OCI-LY7 (cell line): ENCODE measurements around the gene TXNRD1.

ENCODE experiments used
- CTCF ChIP-seq: fragments of 200-600 bp; sonication (generic); conservative IDR thresholded peaks from 2 replicates; pipeline ENCODE4 v1.5.1; 2014; ENCODE audit warnings: mild to moderate bottlenecking, antibody characterized with exemption, low read length, moderate library complexity, mixed read lengths
- EZH2phosphoT487 ChIP-seq: fragments of 200-600 bp; sonication (generic); IDR thresholded peaks from 2 replicates; pipeline ENCODE4 v1.6.1; 2018; ENCODE audit warnings: low read depth, borderline replicate concordance, mild to moderate bottlenecking, mixed run types, antibody characterized with exemption, low read length, moderate library complexity, mixed read lengths

- TF ChIP-seq CTCF (no peak), EZH2phosphoT487 (no peak)
Measured at GRCh38 chr12:104376650-104377513, 161.3 kb downstream of the TXNRD1 start.
